SK-N-SH treated with all-trans-retinoic acid at 6 μM for 48 hours (cell line): Measurements from ENCODE around the gene USP35.

ENCODE experiments used
- ARNTL ChIP-seq: fragments of 450-650 bp; formaldehyde crosslinking; IDR thresholded peaks from 2 replicates; pipeline ENCODE4 v1.5.0; 2020; ENCODE audit warnings: low read depth, mild to moderate bottlenecking, moderate library complexity, borderline replicate concordance
- CSDC2 ChIP-seq: fragments of 250-450 bp; sonication (Bioruptor Pico); IDR thresholded peaks from 2 replicates; pipeline ENCODE4 v1.5.0; 2020; ENCODE audit warnings: mild to moderate bottlenecking, moderate library complexity
- ESRRG ChIP-seq: fragments of 250-450 bp; sonication (Bioruptor Pico); IDR thresholded peaks from 2 replicates; pipeline ENCODE4 v1.6.1; 2021; ENCODE audit warnings: mild to moderate bottlenecking
- ISL1 ChIP-seq: fragments of 250-450 bp; sonication (Bioruptor Pico); IDR thresholded peaks from 2 replicates; pipeline ENCODE4 v2.1.2; 2022; ENCODE audit warnings: mild to moderate bottlenecking, moderate library complexity
- OSR1 ChIP-seq: fragments of 250-450 bp; sonication (Bioruptor Pico); IDR thresholded peaks from 2 replicates; pipeline ENCODE4 v1.8.0; 2022; ENCODE audit warnings: moderate library complexity, mild to moderate bottlenecking, inconsistent platforms
- RARB ChIP-seq: fragments of 250-450 bp; sonication (Bioruptor Pico); IDR thresholded peaks from 2 replicates; pipeline ENCODE4 v1.8.0; 2021; ENCODE audit warnings: mild to moderate bottlenecking, moderate library complexity
- TCF4 ChIP-seq: fragments of 250-450 bp; sonication (Bioruptor Pico); IDR thresholded peaks from 2 replicates; pipeline ENCODE4 v1.8.0; 2021; ENCODE audit warnings: mild to moderate bottlenecking, moderate library complexity, borderline replicate concordance
- ZC3H10 ChIP-seq: fragments of 250-450 bp; sonication (Bioruptor Pico); IDR thresholded peaks from 2 replicates; pipeline ENCODE4 v1.5.1; 2021; ENCODE audit warnings: mild to moderate bottlenecking, moderate library complexity
- ZFP3 ChIP-seq: fragments of 250-450 bp; sonication (Bioruptor Pico); IDR thresholded peaks from 2 replicates; pipeline ENCODE4 v1.5.0; 2020; ENCODE audit warnings: mild to moderate bottlenecking, moderate library complexity
- ZNF70 ChIP-seq: fragments of 450-650 bp; formaldehyde crosslinking; IDR thresholded peaks from 2 replicates; pipeline ENCODE4 v1.5.0; 2020; ENCODE audit warnings: mild to moderate bottlenecking, moderate library complexity
- ZNF8 ChIP-seq: fragments of 450-650 bp; formaldehyde crosslinking; IDR thresholded peaks from 2 replicates; pipeline ENCODE4 v1.5.0; 2020; ENCODE audit warnings: mild to moderate bottlenecking, moderate library complexity
- TF ChIP-seq, protein P1 (sequence below): fragments of 250-450 bp; sonication (Bioruptor Pico); IDR thresholded peaks from 2 replicates; pipeline ENCODE4 v1.8.0; 2021; ENCODE audit warnings: low read depth, mild to moderate bottlenecking, moderate library complexity, borderline replicate concordance
- TF ChIP-seq, protein P2 (sequence below): fragments of 250-450 bp; sonication (Bioruptor Pico); IDR thresholded peaks from 2 replicates; pipeline ENCODE4 v1.5.1; 2020; ENCODE audit warnings: low read depth, mild to moderate bottlenecking, moderate library complexity

DNA sequence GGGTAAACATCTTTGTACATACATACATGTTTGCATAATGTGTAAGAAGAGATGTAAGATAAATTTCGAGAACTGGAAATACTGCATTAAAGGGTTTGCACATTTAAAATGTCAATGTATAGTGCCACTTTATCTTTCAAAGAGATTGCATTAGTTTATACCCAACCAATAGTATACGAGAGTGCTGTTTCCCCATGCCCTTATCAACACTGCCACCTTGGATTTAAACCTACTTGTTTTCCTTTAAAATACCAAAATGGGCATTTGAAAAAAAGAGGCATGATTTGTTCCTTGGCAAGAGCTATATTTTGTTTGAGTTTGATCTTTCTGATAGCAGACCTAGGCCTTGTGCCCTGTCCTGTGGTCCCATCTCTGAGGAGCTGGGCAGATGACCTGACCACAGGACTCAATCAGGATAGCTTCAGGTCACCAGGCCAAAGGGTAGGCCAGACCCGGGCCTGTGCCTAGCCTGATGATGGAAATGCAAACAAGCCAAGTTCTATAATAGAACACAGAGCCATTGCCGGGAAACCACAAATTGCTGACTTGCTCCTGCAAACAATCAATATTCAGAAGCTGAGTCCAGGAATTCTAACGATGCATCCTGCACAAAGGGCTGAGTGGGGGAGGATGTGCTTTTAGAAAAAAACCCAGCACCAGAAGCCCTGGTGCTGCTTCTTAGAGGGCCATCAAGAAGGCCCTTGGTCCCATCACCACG lies 32.4 kb upstream of the USP35 start:
- TF ChIP-seq RARB (no peak), TCF4 (no peak), ESRRG (CRISPR knock-in tag) (no peak), ARNTL (no peak), CSDC2 (CRISPR knock-in tag) (0 out of 2 replicates have a peak, but pooled peaks have one; percentile 1), ZFP3 (CRISPR knock-in tag) (no peak), OSR1 (no peak), ISL1 (peak; percentile 42; the same call in 1 of the 2 replicates), ZNF70 (CRISPR knock-in tag) (no peak), ZC3H10 (no peak), ZNF8 (no peak)
- TF ChIP-seq, protein P1, sequence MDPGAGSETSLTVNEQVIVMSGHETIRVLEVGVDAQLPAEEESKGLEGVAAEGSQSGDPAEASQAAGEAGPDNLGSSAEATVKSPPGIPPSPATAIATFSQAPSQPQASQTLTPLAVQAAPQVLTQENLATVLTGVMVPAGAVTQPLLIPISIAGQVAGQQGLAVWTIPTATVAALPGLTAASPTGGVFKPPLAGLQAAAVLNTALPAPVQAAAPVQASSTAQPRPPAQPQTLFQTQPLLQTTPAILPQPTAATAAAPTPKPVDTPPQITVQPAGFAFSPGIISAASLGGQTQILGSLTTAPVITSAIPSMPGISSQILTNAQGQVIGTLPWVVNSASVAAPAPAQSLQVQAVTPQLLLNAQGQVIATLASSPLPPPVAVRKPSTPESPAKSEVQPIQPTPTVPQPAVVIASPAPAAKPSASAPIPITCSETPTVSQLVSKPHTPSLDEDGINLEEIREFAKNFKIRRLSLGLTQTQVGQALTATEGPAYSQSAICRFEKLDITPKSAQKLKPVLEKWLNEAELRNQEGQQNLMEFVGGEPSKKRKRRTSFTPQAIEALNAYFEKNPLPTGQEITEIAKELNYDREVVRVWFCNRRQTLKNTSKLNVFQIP (CRISPR knock-in tag): no peak
- TF ChIP-seq, protein P2, sequence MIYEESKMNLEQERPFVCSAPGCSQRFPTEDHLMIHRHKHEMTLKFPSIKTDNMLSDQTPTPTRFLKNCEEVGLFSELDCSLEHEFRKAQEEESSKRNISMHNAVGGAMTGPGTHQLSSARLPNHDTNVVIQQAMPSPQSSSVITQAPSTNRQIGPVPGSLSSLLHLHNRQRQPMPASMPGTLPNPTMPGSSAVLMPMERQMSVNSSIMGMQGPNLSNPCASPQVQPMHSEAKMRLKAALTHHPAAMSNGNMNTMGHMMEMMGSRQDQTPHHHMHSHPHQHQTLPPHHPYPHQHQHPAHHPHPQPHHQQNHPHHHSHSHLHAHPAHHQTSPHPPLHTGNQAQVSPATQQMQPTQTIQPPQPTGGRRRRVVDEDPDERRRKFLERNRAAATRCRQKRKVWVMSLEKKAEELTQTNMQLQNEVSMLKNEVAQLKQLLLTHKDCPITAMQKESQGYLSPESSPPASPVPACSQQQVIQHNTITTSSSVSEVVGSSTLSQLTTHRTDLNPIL (CRISPR knock-in tag): no peak
